Stimulated activated CD8-positive, alpha-beta memory T cell treated with anti-CD3 and anti-CD28 coated beads, Interleukin-15, amount 100 ng/mL, for 1 hour (primary cell): ENCODE results near the gene SLC25A25.
"Not testable (repeated sequence)": the region's sequence is repeated elsewhere in the genome, so short reads cannot be mapped to it uniquely, and the experiment has no call there.

Experiments used
- DNase-seq: peaks from one replicate; pipeline ENCODE4 v3.0.0-alpha.2; 2020; ENCODE audit warnings: low read depth

Gene SLC25A25

GRCh38 chr9:128051932-128052709 is 15.9 kb upstream of the SLC25A25 start:
- DNase-seq: no peak

- DNase-seq: no peak
Measured at GRCh38 chr9:128053560-128053959, 14.5 kb upstream of the SLC25A25 start.

- DNase-seq: no peak
Measured at GRCh38 chr9:128054087-128054486, 13.9 kb upstream of the SLC25A25 start.

- no peak for DNase-seq
Measured at GRCh38 chr9:128055344-128056040, 12.5 kb upstream of the SLC25A25 start.

GRCh38 chr9:128056086-128056485 is 11.9 kb upstream of the SLC25A25 start:
- DNase-seq: no peak

GRCh38 chr9:128056887-128057723 is 10.9 kb upstream of the SLC25A25 start:
- DNase-seq: no peak

GRCh38 chr9:128057724-128058409 is 10.2 kb upstream of the SLC25A25 start:
- DNase-seq: no peak

GRCh38 chr9:128059365-128059983 is 8.6 kb upstream of the SLC25A25 start:
- no peak for DNase-seq

- DNase-seq: no peak
Measured at GRCh38 chr9:128061275-128061960, 6.6 kb upstream of the SLC25A25 start.

- no peak for DNase-seq
Measured at GRCh38 chr9:128062279-128062678, 5.8 kb upstream of the SLC25A25 start.

- no peak for DNase-seq
Measured at GRCh38 chr9:128062846-128063831, 4.9 kb upstream of the SLC25A25 start.

- no peak for DNase-seq
Measured at GRCh38 chr9:128065907-128066712, 1.9 kb upstream of the SLC25A25 start.

GRCh38 chr9:128066713-128067644 is 1.1 kb upstream of the SLC25A25 start, which contains the start of gene NAIF1:
Gene NAIF1 (minus strand): TSS chr9:128067320. CDS start chr9:128067101, 219 bp downstream.
- DNase-seq: peak; percentile 86

- DNase-seq: no peak
Measured at GRCh38 chr9:128068386-128069205, 564 bp downstream of the SLC25A25 start.

GRCh38 chr9:128070874-128071273 is 2.8 kb downstream of the SLC25A25 start:
- no peak for DNase-seq

- DNase-seq: not testable (repeated sequence)
Measured at GRCh38 chr9:128071475-128071874, 3.4 kb downstream of the SLC25A25 start.
